K562 (cell line): ENCODE measurements around the gene SUB1. TPM values are rescaled to one million over a fixed set of nuclear protein-coding genes. Genes with fewer than 3 reads are reported as not detected.

Experiments
- CHD4 ChIP-seq: fragments of 200-600 bp; sonication (generic); IDR thresholded peaks from 3 replicates; pipeline ENCODE4 v1.6.1; 2012; ENCODE audit warnings: low read depth, mild to moderate bottlenecking, mixed read lengths, low read length, inconsistent platforms; ENCODE audit not compliant: insufficient read depth, insufficient replicate concordance, poor library complexity, severe bottlenecking
- FIP1L1 ChIP-seq: fragments of 200-400 bp; formaldehyde crosslinking; IDR thresholded peaks from 2 replicates; pipeline ENCODE4 v1.6.1; 2018; ENCODE audit warnings: mild to moderate bottlenecking, low read depth, low read length; ENCODE audit not compliant: poor library complexity, severe bottlenecking
- MYC ChIP-seq, 2 experiments: fragments of 250-450 bp in 1 of 2; sonication (Bioruptor Pico) in 1 of 2; IDR thresholded peaks; 2 replicates each; pipeline versions ENCODE4 v1.5.1 to v1.6.1; 2012 to 2021; ENCODE audit warnings: low read depth in 2 of 2, borderline replicate concordance in 1 of 2, improper control_type of control experiment in 1 of 2, low read length in 1 of 2, mild to moderate bottlenecking in 1 of 2, moderate library complexity in 1 of 2
- NR2C1 ChIP-seq, 2 experiments: fragments of 450-650 bp; IDR thresholded peaks; 2 replicates each; pipeline ENCODE4 v1.6.1; 2017; ENCODE audit warnings: mild to moderate bottlenecking in 2 of 2, antibody characterized with exemption in 1 of 2, inconsistent platforms in 1 of 2, missing compliant biosample characterization in 1 of 2, missing genetic modification characterization in 1 of 2
- POLR2AphosphoS5 ChIP-seq: IDR thresholded peaks from 2 replicates; pipeline ENCODE4 v1.6.1; 2011; ENCODE audit warnings: mild to moderate bottlenecking, low read depth, low read length, moderate library complexity; ENCODE audit not compliant: control insufficient read depth, insufficient read depth
- RBM25 ChIP-seq: fragments of 200-400 bp; formaldehyde crosslinking; IDR thresholded peaks from 2 replicates; pipeline ENCODE4 v1.6.1; 2018; ENCODE audit warnings: low read length, low read depth, moderate library complexity; ENCODE audit not compliant: severe bottlenecking
- SAFB2 ChIP-seq: fragments of 200-400 bp; formaldehyde crosslinking; IDR thresholded peaks from 2 replicates; pipeline ENCODE4 v1.6.1; 2018; ENCODE audit warnings: borderline replicate concordance, low read length, low read depth, moderate library complexity; ENCODE audit not compliant: severe bottlenecking
- SMC3 ChIP-seq: conservative IDR thresholded peaks from 2 replicates; pipeline ENCODE4 v1.6.1; 2011; ENCODE audit warnings: low read depth, low read length, improper control_type of control experiment; ENCODE audit not compliant: insufficient read depth
- SP2 ChIP-seq: IDR thresholded peaks from 2 replicates; pipeline ENCODE4 v1.6.1; 2011; ENCODE audit warnings: mild to moderate bottlenecking, low read depth, low read length, moderate library complexity; ENCODE audit not compliant: poor library complexity, severe bottlenecking; ENCODE audit errors: extremely low read depth
- XRCC5 ChIP-seq: fragments of 200-400 bp; formaldehyde crosslinking; IDR thresholded peaks from 2 replicates; pipeline ENCODE4 v1.6.1; 2017; ENCODE audit warnings: low read depth, mild to moderate bottlenecking, low read length
- ZBTB17 ChIP-seq: fragments of 450-650 bp; formaldehyde crosslinking; IDR thresholded peaks from 2 replicates; pipeline ENCODE4 v1.4.0; 2020; ENCODE audit warnings: mild to moderate bottlenecking
- ZNF384 ChIP-seq: IDR thresholded peaks from 2 replicates; pipeline ENCODE4 v1.6.1; 2012; ENCODE audit warnings: low read depth, low read length, improper control_type of control experiment
- ZNF778 ChIP-seq: fragments of 450-650 bp; formaldehyde crosslinking; IDR thresholded peaks from 2 replicates; pipeline ENCODE4 v1.4.0; 2020; ENCODE audit warnings: mild to moderate bottlenecking, moderate library complexity
- polyA plus RNA-seq, 8 experiments: library from polyadenylated mRNA; depleted of rRNA in 4 of 8; stranded (reverse) in 5 of 8; unstranded in 3 of 8; fragments of >200 nt; fragmentation: Nextera tagmentation in 2 of 8; fragmentation: Illumina TruSeq in 1 of 8; extraction: Ambion mirVana in 2 of 8; extraction: Trizol in 1 of 8; gene quantifications; 2 replicates each; pipeline versions ENCODE4 v1.2.1 to v1.2.3, GENCODE V29; 2011 to 2014; ENCODE audit warnings: inconsistent platforms in 1 of 8, missing spikeins in 1 of 8
- total RNA-seq, 7 experiments: library from RNA; depleted of rRNA in 6 of 7; stranded (reverse); fragments of >200 nt in 6 of 7; fragmentation: Illumina TruSeq in 2 of 7; extraction: Trizol in 2 of 7; gene quantifications; 2 replicates each; pipeline versions ENCODE4 v1.2.1 to v1.2.3, GENCODE V29; 2011 to 2021; ENCODE audit warnings: low replicate concordance in 1 of 7
- TF ChIP-seq, protein P1 (sequence below), 3 experiments: IDR thresholded peaks in 2 of 3; conservative IDR thresholded peaks in 1 of 3; 2 replicates each; pipeline ENCODE4 v1.5.1; 2011 to 2012; ENCODE audit warnings: low read length in 3 of 3, mild to moderate bottlenecking in 3 of 3, control low read depth in 2 of 3, improper control_type of control experiment in 1 of 3, inconsistent platforms in 1 of 3, low read depth in 1 of 3, mixed read lengths in 1 of 3, moderate library complexity in 1 of 3; ENCODE audit not compliant: insufficient read depth in 2 of 3
- TF ChIP-seq, protein P2 (sequence below): fragments of 250-450 bp; sonication (Bioruptor Pico); IDR thresholded peaks from 2 replicates; pipeline ENCODE4 v1.5.1; 2021; ENCODE audit warnings: mild to moderate bottlenecking
- TF ChIP-seq, protein P3 (sequence below): fragments of 450-650 bp; IDR thresholded peaks from 2 replicates; pipeline ENCODE4 v1.6.1; 2016; ENCODE audit warnings: antibody characterized with exemption
- TF ChIP-seq, protein P4 (sequence below), 2 experiments: fragments of 200-800 bp in 1 of 2; sonication (Bioruptor generic) in 1 of 2; sonication (generic) in 1 of 2; formaldehyde crosslinking in 1 of 2; IDR thresholded peaks in 1 of 2; conservative IDR thresholded peaks in 1 of 2; 2 replicates each; pipeline versions ENCODE4 v1.5.0 to v1.6.1; 2016 to 2020; ENCODE audit warnings: missing compliant biosample characterization in 1 of 2, missing genetic modification characterization in 1 of 2, missing genetic modification reagents in 1 of 2
- TF ChIP-seq, protein P5 (sequence below): fragments of 250-450 bp; sonication (Bioruptor Pico); IDR thresholded peaks from 2 replicates; pipeline ENCODE4 v1.6.1; 2021; ENCODE audit warnings: mild to moderate bottlenecking

The SUB1 gene
- total and polyA plus RNA-seq, 9 of the 15 experiments (the other 6 are each of a cell fraction or from before 2014, with no cell fraction given): 336 to 1,031 (median 700) TPM

DNA sequence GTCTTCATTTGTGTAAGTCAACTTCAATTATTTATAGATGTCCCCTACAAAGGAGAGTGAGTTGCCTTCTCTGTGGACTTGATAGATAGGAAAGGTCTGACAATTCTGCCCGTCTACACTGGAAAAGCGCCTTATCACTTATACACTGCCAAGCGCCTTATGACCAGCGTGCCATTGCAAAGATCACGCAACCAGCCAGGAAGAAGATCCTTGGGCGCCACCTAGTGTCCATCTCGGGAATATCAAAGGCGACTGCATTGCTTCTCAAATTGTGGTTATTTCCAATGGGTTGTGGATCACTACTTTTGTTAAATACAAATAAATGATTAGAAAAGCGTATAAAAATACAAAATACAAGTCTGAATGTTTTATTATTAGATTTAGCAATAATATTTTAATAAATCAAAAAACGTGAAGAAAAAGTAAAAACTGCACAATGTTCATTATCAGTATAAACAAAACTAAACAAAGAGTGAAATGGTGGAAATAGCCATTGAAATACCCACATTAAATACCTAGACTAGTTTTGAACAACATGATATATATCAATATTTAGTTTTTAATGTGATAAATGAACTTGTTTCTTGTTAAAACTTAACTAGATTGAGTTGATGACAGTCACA is 27.8 kb downstream of the SUB1 start (continued):
- TF ChIP-seq, protein P1, sequence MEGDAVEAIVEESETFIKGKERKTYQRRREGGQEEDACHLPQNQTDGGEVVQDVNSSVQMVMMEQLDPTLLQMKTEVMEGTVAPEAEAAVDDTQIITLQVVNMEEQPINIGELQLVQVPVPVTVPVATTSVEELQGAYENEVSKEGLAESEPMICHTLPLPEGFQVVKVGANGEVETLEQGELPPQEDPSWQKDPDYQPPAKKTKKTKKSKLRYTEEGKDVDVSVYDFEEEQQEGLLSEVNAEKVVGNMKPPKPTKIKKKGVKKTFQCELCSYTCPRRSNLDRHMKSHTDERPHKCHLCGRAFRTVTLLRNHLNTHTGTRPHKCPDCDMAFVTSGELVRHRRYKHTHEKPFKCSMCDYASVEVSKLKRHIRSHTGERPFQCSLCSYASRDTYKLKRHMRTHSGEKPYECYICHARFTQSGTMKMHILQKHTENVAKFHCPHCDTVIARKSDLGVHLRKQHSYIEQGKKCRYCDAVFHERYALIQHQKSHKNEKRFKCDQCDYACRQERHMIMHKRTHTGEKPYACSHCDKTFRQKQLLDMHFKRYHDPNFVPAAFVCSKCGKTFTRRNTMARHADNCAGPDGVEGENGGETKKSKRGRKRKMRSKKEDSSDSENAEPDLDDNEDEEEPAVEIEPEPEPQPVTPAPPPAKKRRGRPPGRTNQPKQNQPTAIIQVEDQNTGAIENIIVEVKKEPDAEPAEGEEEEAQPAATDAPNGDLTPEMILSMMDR (IDR thresholded peaks at IDR 0.05 in 2 of 3, conservative IDR thresholded peaks at IDR 0.05 in 1 of 3; ENCODE audit: insufficient read depth in 2 of 3, low read depth in 1 of 3, low read length in 3 of 3): peak; percentile 91 to 97 (median 93)
- TF ChIP-seq FIP1L1: no peak
- TF ChIP-seq, protein P2, sequence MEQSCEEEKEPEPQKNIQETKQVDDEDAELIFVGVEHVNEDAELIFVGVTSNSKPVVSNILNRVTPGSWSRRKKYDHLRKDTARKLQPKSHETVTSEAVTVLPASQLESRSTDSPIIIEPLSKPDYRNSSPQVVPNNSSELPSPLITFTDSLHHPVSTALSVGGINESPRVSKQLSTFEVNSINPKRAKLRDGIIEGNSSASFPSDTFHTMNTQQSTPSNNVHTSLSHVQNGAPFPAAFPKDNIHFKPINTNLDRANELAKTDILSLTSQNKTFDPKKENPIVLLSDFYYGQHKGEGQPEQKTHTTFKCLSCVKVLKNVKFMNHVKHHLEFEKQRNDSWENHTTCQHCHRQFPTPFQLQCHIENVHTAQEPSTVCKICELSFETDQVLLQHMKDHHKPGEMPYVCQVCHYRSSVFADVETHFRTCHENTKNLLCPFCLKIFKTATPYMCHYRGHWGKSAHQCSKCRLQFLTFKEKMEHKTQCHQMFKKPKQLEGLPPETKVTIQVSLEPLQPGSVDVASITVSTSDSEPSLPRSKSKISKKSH (CRISPR knock-in tag): no peak
- TF ChIP-seq, protein P3, sequence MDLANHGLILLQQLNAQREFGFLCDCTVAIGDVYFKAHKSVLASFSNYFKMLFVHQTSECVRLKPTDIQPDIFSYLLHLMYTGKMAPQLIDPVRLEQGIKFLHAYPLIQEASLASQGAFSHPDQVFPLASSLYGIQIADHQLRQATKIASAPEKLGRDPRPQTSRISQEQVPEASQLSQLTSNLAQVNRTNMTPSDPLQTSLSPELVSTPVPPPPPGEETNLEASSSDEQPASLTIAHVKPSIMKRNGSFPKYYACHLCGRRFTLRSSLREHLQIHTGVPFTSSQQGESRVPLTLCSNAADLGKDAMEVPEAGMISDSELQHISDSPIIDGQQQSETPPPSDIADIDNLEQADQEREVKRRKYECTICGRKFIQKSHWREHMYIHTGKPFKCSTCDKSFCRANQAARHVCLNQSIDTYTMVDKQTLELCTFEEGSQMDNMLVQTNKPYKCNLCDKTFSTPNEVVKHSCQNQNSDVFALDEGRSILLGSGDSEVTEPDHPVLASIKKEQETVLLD: no peak
- TF ChIP-seq RBM25: no peak
- no peak for TF ChIP-seq NR2C1 (IDR thresholded peaks at IDR 0.05)
- TF ChIP-seq NR2C1 (tag; IDR thresholded peaks at IDR 0.05): no peak
- no peak for TF ChIP-seq ZNF778 (CRISPR knock-in tag)
- TF ChIP-seq SMC3: peak; percentile 94
- 0 out of 2 replicates have a peak, but pooled peaks have one; percentile 28 for TF ChIP-seq XRCC5
- TF ChIP-seq, protein P4, sequence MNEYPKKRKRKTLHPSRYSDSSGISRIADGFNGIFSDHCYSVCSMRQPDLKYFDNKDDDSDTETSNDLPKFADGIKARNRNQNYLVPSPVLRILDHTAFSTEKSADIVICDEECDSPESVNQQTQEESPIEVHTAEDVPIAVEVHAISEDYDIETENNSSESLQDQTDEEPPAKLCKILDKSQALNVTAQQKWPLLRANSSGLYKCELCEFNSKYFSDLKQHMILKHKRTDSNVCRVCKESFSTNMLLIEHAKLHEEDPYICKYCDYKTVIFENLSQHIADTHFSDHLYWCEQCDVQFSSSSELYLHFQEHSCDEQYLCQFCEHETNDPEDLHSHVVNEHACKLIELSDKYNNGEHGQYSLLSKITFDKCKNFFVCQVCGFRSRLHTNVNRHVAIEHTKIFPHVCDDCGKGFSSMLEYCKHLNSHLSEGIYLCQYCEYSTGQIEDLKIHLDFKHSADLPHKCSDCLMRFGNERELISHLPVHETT (CRISPR knock-in tag; conservative IDR thresholded peaks at IDR 0.05 in 1 of 2, IDR thresholded peaks at IDR 0.05 in 1 of 2): no peak
- TF ChIP-seq MYC (IDR thresholded peaks at IDR 0.05; ENCODE audit: low read depth, low read length): peak; percentile 53; the same call in 1 of the 2 replicates
- no peak for TF ChIP-seq MYC (CRISPR knock-in tag; IDR thresholded peaks at IDR 0.05; ENCODE audit: borderline replicate concordance, low read depth)
- TF ChIP-seq, protein P5, sequence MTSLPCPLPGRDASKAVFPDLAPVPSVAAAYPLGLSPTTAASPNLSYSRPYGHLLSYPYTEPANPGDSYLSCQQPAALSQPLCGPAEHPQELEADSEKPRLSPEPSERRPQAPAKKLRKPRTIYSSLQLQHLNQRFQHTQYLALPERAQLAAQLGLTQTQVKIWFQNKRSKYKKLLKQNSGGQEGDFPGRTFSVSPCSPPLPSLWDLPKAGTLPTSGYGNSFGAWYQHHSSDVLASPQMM (CRISPR knock-in tag): no peak
- no peak for TF ChIP-seq SP2
- no peak for TF ChIP-seq POLR2AphosphoS5
- TF ChIP-seq ZBTB17 (CRISPR knock-in tag): no peak
- 0 out of 2 replicates have a peak, but pooled peaks have one; percentile 10 for TF ChIP-seq ZNF384
- no peak for TF ChIP-seq CHD4
- no peak for TF ChIP-seq SAFB2
